ENCODE data around the gene PPCS.

- TF ChIP-seq MAX (IDR thresholded peaks at IDR 0.05) (no peak), RAD21 (IDR thresholded peaks at IDR 0.05; ENCODE audit: low read depth) (no peak)
Observed at GRCh38 chr1:42420121-42420520, 36.2 kb upstream of the PPCS start.
